ENCODE results near the gene GPLD1.
"Not testable (repeated sequence)": the region's sequence is repeated elsewhere in the genome, so short reads cannot be mapped to it uniquely, and the experiment has no call there.

Gene GPLD1

GRCh38 chr6:24403501-24403824, 85.9 kb downstream of the GPLD1 start:
- H3K27ac Mint-ChIP-seq = peak overlapping the region; percentile 70
- peaks cover 6% of the 10 kb centered on the region for H3K36me3 Mint-ChIP-seq (ENCODE audit: low read depth)
- peaks cover 25% of the 10 kb centered on the region for H3K4me1 Mint-ChIP-seq (ENCODE audit: low read depth)
- H3K27me3 Mint-ChIP-seq (ENCODE audit: low read depth) = peaks cover 19% of the 10 kb centered on the region
- peak overlapping the region; percentile 97 for H3K4me3 Mint-ChIP-seq
- DNase-seq (ENCODE audit: low spot score) = no peak
- H3K9me3 Mint-ChIP-seq = no peaks in the 10 kb centered on the region

GRCh38 chr6:24402697-24403500, 86.5 kb downstream of the GPLD1 start, which contains the start of gene MRS2:
Gene MRS2, plus strand, starts transcription at chr6:24402936. Its CDS starts 111 bp downstream, at chr6:24403047.
- H3K27me3 Mint-ChIP-seq (ENCODE audit: low read depth) = peaks cover 20% of the 10 kb centered on the region
- DNase-seq (ENCODE audit: low spot score) = peak; percentile 84
- peaks cover 6% of the 10 kb centered on the region for H3K36me3 Mint-ChIP-seq (ENCODE audit: low read depth)
- peak within 1 kb of the TSS; percentile 70 for H3K27ac Mint-ChIP-seq
- peak within 1 kb of the TSS; percentile 97 for H3K4me3 Mint-ChIP-seq
- H3K9me3 Mint-ChIP-seq = no peaks in the 10 kb centered on the region
- peaks cover 25% of the 10 kb centered on the region for H3K4me1 Mint-ChIP-seq (ENCODE audit: low read depth)

- H3K9me3 Mint-ChIP-seq = peaks cover 4% of the 10 kb centered on the region
- no peak for DNase-seq (ENCODE audit: low spot score)
- H3K36me3 Mint-ChIP-seq (ENCODE audit: low read depth) = peaks cover 6% of the 10 kb centered on the region
- H3K27me3 Mint-ChIP-seq (ENCODE audit: low read depth) = peaks cover 24% of the 10 kb centered on the region
- no peak overlapping the region for H3K4me3 Mint-ChIP-seq
- peaks cover 25% of the 10 kb centered on the region for H3K4me1 Mint-ChIP-seq (ENCODE audit: low read depth)
- H3K27ac Mint-ChIP-seq = no peak overlapping the region
These were observed 87.9 kb downstream of the GPLD1 start for GRCh38 chr6:24401458-24401857.

- not testable (repeated sequence) for DNase-seq (ENCODE audit: low spot score); H3K9me3 Mint-ChIP-seq; H3K36me3 Mint-ChIP-seq (ENCODE audit: low read depth); H3K27ac Mint-ChIP-seq; H3K4me3 Mint-ChIP-seq
- Mint-ChIP-seq H3K27me3 (ENCODE audit: low read depth) (peaks cover 24% of the 10 kb centered on the region), H3K4me1 (ENCODE audit: low read depth) (peaks cover 25% of the 10 kb centered on the region)
These were observed 89.0 kb downstream of the GPLD1 start for GRCh38 chr6:24400045-24401039.

- H3K9me3 Mint-ChIP-seq = peaks cover 7% of the 10 kb centered on the region
- peaks cover 29% of the 10 kb centered on the region for H3K27me3 Mint-ChIP-seq (ENCODE audit: low read depth)
- no peak overlapping the region for H3K4me3 Mint-ChIP-seq
- DNase-seq (ENCODE audit: low spot score) = no peak
- H3K4me1 Mint-ChIP-seq (ENCODE audit: low read depth) = peaks cover 8% of the 10 kb centered on the region
- no peaks in the 10 kb centered on the region for H3K36me3 Mint-ChIP-seq (ENCODE audit: low read depth)
- no peak overlapping the region for H3K27ac Mint-ChIP-seq
These were observed 91.7 kb downstream of the GPLD1 start for GRCh38 chr6:24397631-24398030.

GRCh38 chr6:24396824-24397223, 92.6 kb downstream of the GPLD1 start:
- Mint-ChIP-seq H3K9me3 (peaks cover 7% of the 10 kb centered on the region), H3K4me1 (ENCODE audit: low read depth) (peaks cover 5% of the 10 kb centered on the region), H3K4me3 (no peak overlapping the region), H3K27me3 (ENCODE audit: low read depth) (peaks cover 29% of the 10 kb centered on the region), H3K36me3 (ENCODE audit: low read depth) (no peaks in the 10 kb centered on the region), H3K27ac (no peak overlapping the region)
- no peak for DNase-seq (ENCODE audit: low spot score)

- H3K4me1 Mint-ChIP-seq (ENCODE audit: low read depth) = no peaks in the 10 kb centered on the region
These were observed 94.5 kb downstream of the GPLD1 start for GRCh38 chr6:24394780-24395437.

GRCh38 chr6:24394061-24394779, 95.2 kb downstream of the GPLD1 start:
- H3K4me3 Mint-ChIP-seq = no peak overlapping the region
- H3K27ac Mint-ChIP-seq = no peak overlapping the region
- H3K27me3 Mint-ChIP-seq (ENCODE audit: low read depth) = peaks cover 11% of the 10 kb centered on the region
- no peaks in the 10 kb centered on the region for H3K36me3 Mint-ChIP-seq (ENCODE audit: low read depth)
- peaks cover 7% of the 10 kb centered on the region for H3K9me3 Mint-ChIP-seq
- no peak for DNase-seq (ENCODE audit: low spot score)
- H3K4me1 Mint-ChIP-seq (ENCODE audit: low read depth) = no peaks in the 10 kb centered on the region

More at GRCh38 chr6:24394780-24395437, 94.5 kb downstream of the GPLD1 start:
- Mint-ChIP-seq H3K4me3 (no peak overlapping the region), H3K36me3 (ENCODE audit: low read depth) (no peaks in the 10 kb centered on the region), H3K27me3 (ENCODE audit: low read depth) (peaks cover 18% of the 10 kb centered on the region), H3K9me3 (peaks cover 7% of the 10 kb centered on the region), H3K27ac (no peak overlapping the region)
- DNase-seq (ENCODE audit: low spot score) = no peak

GRCh38 chr6:24391756-24392405, 97.5 kb downstream of the GPLD1 start:
- no peaks in the 10 kb centered on the region for H3K4me1 Mint-ChIP-seq (ENCODE audit: low read depth)
- no peaks in the 10 kb centered on the region for H3K36me3 Mint-ChIP-seq (ENCODE audit: low read depth)
- DNase-seq (ENCODE audit: low spot score) = no peak
- H3K4me3 Mint-ChIP-seq = no peak overlapping the region
- H3K27ac Mint-ChIP-seq = no peak overlapping the region
- peaks cover 5% of the 10 kb centered on the region for H3K27me3 Mint-ChIP-seq (ENCODE audit: low read depth)
- peaks cover 7% of the 10 kb centered on the region for H3K9me3 Mint-ChIP-seq

GRCh38 chr6:24391208-24391607, 98.2 kb downstream of the GPLD1 start:
- Mint-ChIP-seq H3K27me3 (ENCODE audit: low read depth) (peaks cover 5% of the 10 kb centered on the region), H3K4me1 (ENCODE audit: low read depth) (no peaks in the 10 kb centered on the region), H3K36me3 (ENCODE audit: low read depth) (no peaks in the 10 kb centered on the region), H3K27ac (no peak overlapping the region), H3K9me3 (peaks cover under 1% of the 10 kb centered on the region), H3K4me3 (no peak overlapping the region)
- no peak for DNase-seq (ENCODE audit: low spot score)

- H3K36me3 Mint-ChIP-seq (ENCODE audit: low read depth) = no peaks in the 10 kb centered on the region
- H3K27ac Mint-ChIP-seq = no peak overlapping the region
- no peaks in the 10 kb centered on the region for H3K9me3 Mint-ChIP-seq
- H3K4me1 Mint-ChIP-seq (ENCODE audit: low read depth) = no peaks in the 10 kb centered on the region
- no peaks in the 10 kb centered on the region for H3K27me3 Mint-ChIP-seq (ENCODE audit: low read depth)
- no peak for DNase-seq (ENCODE audit: low spot score)
- H3K4me3 Mint-ChIP-seq = no peak overlapping the region
These were observed 101.6 kb downstream of the GPLD1 start for GRCh38 chr6:24387818-24388217.

GRCh38 chr6:24385536-24386269, 103.7 kb downstream of the GPLD1 start:
- no peaks in the 10 kb centered on the region for H3K36me3 Mint-ChIP-seq (ENCODE audit: low read depth)
- H3K9me3 Mint-ChIP-seq = no peaks in the 10 kb centered on the region
- no peak overlapping the region for H3K27ac Mint-ChIP-seq
- H3K4me1 Mint-ChIP-seq (ENCODE audit: low read depth) = no peaks in the 10 kb centered on the region
- H3K27me3 Mint-ChIP-seq (ENCODE audit: low read depth) = peaks cover 7% of the 10 kb centered on the region
- H3K4me3 Mint-ChIP-seq = no peak overlapping the region
- no peak for DNase-seq (ENCODE audit: low spot score)

Measured in T-helper 2 cell treated with Interferon-gamma antibody and Interleukin-4, amounts not matched to agents 5 μg/mL and 100 μg/mL, for 36 hours (primary cell).